AML-193 (cell line): ENCODE results near the gene CAMK2N1.
A peak's percentile ranks its signal among the peaks of the same experiment; 100 is the strongest.
"Not testable (repeated sequence)": the region's sequence is repeated elsewhere in the genome, so short reads cannot be mapped to it uniquely, and the experiment has no call there.

ENCODE experiments used
- DNase-seq, 2 experiments: peaks; one replicate each; lab custom pipeline; 2025; lab: John Stamatoyannopoulos, UW

Gene CAMK2N1

DNA sequence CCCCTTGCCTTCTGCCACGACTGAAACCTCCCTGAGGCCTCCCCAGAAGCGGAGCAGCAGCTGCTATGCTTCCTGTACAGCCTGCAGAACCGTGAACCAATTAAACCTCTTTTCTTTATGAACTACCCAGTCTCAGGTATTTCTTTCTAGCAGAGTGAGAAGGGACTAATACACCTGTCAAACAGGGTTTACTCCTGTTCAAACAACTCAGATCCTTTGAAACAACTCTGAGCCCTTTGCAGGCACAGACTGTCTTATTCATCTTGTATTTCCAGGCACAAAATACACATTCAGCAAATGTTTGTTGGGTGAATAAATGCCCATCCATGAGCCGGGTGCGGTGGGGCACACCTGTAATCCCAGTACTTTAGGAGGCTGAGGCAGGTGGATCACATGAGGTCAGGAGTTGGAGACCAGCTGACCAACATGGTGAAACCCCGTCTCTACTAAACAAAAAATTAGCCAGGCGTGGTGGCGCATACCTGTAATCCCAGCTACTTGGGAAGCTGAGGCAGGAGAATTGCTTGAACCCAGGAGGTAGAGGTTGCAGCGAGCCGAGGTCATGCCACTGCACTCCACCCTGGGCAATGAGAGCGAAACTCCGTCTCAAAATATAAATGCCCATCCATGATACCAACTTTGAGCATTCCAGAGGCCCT, 10.8 kb upstream of the CAMK2N1 start:
- not testable (repeated sequence) for DNase-seq

DNA sequence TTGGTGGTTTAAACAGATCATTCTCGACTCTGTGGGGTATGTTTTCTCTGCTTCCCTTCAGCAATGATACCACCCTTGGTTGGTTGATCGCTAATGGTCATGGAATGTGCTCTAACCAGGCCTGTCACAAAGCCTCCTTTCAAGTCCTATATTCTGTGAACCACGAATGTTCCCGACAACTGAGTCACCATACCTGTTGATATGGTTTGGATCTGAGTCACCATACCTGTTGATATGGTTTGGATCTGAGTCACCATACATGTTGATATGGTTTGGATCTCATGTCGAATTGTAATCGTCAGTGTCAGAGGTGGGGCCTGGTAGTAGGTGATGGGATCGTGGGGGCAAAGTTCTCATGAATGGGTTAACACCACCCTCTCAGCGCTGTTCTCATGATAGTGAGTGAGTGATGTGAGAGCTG, 10.2 kb upstream of the CAMK2N1 start:
- DNase-seq, result no peak

DNA sequence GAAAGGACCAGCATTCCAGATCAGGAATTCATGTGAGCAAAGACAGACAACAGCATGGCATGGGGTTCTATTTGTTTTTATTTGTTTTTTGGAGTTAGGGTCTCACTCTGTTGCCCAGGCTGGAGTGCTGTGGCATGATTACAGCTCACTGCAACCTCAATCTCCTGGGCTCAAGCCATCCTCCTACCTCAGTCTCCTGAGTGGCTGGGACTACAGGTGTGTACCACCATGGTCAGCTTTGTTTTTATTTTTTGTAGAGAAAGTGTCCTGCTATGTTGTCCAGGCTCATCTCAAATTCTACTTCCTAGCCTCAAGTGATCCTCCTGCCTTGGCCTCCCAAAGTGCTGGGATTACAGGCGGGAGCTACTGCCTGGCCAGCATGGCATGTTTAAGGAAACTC, 9.7 kb upstream of the CAMK2N1 start:
- DNase-seq, result no peak

DNA sequence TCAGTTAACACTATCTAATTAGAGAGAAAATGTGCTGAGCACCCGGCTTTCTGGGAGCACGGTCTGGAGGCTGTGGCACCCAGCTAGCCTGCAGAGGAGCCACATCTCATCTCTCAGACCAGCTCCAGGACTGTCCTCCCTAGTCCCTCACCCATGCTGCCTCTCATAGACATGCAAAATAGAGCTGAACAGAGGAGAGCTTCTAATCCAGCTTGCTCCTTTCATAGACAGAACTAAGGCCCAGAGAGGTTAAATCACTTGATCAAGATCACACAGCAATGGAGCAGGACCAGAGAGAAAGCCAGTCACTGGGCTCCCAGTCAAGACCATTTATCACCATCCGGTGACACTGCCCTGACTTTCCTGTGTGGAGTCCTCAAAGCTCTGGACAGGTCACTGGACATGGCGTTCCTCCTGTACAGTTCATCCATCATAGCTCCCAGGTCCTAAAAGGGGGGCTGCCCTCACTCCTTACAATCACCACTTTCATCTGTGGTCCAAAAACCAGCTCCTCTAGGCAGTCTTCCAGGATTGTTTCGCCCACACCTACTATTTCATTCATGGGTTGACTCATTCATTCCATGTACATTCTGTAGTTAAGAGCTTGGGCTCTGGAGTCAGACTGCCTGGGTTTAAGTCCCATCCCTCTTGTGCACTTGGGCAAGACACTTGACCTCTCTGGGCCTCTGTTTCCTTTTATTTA, 8.8 kb upstream of the CAMK2N1 start:
- DNase-seq, result no peak

DNA sequence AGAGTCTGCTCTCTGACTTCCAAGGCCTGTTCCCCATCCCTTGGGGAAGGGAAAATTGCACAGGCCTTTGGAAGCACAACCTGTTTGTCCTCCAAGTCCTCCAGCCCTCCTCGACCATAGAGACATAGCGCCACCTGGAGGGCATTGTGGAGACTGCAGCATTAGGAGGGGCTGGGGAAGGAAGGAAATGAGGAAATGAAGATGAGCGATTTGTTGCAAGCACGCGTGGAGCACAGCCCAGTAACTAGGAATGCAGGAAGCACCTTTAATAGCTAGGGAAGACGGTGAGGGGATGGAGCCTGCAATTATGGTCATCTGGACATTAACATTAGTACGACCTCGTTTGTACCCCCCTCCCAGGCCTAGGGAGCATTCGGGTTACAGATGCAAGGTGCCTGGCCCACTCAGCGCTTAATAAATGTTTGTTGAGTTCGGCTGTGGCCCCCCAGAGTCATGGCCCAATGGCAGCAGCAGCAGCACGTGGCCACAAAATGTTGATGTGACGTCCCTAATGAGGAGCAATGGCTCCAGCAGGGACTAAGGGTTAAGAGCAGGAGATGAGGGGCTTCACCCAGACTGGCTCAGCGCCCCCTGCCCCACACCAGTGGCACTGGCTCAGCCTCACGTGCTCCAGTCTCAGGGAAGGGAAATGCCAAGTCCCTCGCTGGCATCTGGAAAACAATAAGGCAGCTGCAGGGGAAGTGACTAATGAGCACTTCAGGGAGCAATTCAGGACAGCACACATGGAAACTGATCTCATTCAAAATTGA, 8.0 kb upstream of the CAMK2N1 start:
- DNase-seq, result peak; percentile 68 to 76

DNA sequence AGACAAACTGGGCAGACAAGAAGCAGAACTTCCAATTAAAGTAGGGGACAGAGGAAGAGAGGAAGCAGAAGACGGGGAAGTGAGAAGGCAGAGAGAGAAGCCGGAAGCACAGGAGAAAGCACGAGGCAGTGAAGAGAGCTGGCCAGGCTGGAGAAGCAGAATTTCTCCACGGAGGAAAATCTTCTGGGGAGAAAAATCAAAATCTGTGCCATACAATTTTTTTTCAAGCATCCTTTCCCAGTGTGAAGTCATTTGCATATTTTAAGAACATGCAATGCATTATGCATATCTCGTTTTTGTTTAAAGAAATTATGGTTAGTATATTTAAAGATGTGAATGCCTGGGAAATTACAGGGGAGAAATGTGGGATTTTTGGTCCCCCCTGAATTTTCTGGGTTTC, 7.3 kb upstream of the CAMK2N1 start:
- no peak for DNase-seq

DNA sequence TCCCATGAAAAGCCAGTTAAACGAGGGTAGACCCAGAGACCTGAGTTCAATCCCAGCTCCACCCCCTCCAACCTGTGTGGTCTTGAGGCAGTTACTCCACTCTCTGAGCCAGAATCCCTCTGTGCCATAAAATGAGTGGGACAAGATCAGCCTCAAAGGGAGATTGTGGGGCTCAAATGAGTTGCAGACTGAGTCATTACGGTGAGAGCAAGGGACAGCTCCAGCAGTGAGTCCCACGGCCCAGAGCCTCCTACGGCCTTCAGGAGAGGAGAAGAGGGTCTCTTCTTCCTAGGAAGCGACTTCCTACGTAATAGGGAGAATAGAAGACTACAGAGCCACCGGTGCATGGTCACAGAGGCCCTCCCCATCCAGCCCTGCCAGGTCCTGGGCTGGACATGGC, 6.7 kb upstream of the CAMK2N1 start:
- DNase-seq, result no peak

DNA sequence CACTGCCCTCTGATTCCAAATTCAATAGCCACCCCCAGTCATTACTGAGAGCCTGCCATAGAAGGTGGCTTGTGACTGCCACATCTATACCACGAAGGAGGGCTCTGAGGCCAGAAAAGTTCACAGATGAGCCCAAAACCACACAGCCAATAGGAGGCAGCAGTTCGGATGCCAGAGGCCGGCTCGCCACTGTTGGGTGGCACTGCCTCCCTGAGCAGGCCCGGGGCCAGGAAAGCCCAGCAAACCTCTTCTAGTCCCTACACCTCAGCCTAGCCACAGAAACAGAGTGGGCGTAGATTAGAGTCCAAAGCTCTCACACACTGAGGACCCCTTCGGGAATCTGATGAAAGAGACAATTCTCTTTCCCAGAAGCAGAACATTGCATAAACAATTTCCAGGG, 5.9 kb upstream of the CAMK2N1 start:
- no peak for DNase-seq

DNA sequence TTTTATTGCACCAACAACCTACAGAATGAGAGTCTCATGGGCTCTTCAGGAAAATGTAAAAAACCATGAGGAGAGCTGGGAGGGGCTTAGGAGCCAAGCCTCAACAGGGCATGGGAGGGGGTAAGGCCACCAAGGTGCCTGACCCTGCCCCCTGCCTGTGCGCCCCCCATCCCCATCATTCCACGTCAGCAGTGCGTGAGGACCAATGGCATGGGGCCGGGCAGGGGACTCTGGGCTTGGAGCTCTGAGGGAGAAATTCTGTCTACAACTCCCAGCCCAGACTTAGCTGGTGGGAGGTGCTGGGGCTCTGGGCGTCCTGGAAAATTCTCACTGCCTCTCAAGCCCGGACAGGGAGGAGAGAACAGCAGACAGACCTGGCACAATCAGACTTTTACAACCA, 5.2 kb upstream of the CAMK2N1 start:
- no peak for DNase-seq

DNA sequence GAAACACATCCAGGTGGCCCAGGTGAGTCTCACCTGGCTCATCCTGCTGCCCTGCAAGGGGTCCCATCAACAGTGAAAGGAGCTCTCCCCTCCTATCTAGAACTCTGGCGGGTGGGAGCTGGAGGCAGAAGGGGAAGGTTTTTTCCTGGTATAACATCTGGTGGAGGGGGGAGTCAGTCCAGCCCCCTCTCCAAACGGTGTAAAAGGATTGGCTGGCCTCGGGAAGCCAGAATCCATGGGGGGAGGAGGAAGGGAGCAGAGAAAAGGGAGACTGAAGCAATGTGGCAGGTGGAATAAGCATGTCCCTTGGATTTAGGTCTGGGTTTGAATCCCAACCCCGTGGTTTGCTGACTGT, 1.2 kb upstream of the CAMK2N1 start:
- no peak for DNase-seq

DNA sequence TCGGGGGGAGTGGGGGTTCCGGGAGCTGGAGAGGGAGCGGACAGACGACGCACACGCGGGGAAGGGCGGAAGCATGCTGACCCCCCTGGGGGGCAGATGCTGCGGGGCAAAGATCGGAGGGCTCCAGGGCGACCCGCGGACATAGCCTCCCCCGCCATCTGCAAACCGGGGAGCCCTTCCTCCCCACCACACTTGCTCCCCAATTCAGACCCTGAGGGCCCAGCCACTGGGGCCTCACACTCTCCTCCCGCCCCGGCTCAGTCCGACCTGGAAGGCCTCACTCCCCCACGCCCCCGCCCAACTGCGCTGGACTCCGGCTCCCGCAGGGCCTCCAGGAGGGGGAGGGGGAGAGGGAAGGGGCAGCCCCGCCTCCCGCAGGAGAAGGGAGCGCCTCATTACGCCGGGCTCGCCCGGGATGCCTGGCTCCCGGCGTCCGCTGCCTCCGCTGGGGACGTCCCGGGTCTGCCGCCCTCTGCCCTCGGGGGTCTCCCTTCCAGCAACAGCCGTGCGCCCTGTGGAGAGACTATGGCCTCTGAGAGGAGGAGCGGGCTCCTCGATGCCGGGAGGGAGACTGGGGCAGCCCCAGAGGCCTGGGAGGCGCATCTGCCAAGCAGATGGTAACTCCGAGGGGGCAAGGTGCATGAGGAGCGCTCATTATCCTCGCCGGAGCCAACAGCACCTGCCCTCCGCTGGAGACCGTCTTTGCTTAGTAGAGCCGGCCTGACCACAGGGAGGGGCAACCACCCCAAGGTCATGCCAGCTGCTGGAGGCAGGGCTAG, 636 bp upstream of the CAMK2N1 start:
- DNase-seq, result no peak

DNA sequence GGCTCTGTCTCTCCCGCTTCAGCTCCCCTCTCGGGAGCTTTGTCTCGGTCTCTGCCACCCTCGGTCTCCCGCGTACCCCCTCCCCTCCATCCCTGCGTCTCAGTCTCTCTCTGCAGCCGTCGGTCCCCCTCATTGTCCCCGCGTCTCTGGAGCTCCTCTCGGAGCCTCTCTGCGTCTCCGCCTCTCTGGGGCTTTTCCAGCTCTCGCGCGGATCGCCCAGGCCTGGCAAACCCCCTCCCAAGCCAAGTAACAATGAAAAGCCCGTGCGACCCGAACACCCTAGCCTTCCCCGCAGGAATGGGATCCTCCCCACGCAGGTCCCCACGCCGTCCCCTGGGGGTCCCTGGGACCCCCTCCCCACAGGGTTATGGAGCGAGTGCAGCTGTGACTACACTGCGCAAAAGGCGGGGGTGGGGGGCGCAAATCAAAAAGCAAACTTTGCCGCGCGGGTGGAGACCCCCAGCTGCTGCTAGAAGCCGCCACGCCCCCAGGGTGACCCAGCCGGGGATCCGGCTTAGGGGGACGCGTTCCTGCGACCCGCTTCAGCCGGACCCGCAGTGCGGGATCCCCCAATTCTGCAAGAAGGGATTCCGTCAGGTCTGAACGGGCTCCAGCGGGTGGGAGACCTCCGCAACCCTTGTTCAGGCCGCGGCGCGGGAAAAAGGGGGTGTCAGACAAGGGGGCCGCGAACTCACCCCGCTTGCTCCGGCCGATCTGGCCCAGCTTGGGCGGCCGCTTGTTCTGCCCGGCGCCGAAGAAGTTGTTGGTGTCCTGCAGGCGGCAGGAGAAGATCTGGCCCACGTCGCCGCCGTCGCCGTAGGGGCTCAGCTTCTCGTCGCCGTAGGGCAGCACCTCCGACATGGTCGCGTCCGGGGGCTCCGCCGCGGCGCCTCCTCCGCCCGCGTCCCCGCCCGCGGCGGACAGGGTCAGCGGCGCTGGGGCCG, 1.2 kb downstream of the CAMK2N1 start:
- DNase-seq, result no peak

DNA sequence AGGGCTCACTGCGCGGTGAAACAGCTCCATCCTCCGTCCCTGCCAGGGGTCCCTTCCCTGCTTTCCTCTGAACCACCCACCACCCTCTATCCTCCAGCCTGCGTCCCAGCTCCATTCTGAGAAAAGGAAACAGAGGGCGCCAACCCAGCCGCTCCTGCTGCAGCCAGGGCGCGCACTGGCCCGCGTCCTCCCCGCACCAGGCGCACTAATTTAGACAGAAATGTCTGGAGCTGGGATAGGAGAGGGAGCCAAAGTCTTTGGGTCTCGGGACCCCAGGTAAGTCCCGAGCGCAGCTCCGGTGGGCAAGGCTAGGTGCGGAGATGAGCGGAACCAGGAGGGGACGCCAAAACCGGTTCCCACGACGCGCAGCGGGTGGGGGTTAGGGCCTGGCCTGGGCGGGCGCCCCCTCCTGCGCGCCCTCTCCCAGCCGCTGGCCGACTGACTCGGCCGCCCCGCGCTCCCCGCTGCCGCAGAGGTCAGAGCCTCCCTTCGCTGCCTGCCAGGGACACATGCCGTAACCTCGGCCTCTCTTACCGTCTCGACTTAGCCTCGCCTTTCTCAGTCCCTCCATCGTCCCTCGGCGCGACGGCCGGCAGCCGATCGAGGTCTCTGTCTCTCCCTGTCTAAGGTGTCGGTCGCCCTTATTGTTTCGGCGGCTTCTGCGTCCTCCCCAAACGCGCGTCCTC, 2.0 kb downstream of the CAMK2N1 start:
- DNase-seq, result no peak

DNA sequence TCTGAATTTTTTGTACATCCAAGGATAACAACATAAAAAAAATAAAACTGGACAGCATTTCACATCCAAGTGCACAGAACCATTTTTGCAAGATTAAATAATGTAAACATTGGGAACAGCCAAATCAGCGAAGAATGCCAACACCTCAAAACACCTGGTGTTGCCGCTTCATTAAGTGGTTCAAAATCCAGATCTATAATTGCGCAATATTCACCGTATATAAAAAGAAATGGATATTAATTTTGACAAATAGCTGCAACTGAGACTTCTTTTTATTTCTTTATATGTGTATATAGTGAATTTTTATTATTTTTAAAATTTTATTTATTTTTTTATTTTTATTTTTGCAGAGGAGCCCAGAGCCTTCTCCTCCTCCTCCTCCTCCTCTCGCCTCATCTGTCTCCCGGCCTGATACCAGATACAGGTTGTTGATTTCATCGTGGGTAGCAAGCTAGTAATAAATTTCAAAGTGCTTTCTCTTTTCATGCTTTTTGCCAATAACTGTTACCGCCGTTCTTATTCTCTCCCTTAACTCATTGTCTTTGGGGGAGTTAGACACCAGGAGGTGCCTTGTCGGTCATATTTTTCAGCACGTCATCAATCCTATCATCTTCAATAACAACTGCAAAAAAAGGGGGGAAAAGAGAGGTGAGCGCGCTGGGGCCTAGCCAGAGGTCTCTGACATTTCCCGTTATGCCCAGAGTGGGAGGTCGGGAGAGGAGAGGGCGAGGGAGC, 2.7 kb downstream of the CAMK2N1 start:
- DNase-seq, result no peak

DNA sequence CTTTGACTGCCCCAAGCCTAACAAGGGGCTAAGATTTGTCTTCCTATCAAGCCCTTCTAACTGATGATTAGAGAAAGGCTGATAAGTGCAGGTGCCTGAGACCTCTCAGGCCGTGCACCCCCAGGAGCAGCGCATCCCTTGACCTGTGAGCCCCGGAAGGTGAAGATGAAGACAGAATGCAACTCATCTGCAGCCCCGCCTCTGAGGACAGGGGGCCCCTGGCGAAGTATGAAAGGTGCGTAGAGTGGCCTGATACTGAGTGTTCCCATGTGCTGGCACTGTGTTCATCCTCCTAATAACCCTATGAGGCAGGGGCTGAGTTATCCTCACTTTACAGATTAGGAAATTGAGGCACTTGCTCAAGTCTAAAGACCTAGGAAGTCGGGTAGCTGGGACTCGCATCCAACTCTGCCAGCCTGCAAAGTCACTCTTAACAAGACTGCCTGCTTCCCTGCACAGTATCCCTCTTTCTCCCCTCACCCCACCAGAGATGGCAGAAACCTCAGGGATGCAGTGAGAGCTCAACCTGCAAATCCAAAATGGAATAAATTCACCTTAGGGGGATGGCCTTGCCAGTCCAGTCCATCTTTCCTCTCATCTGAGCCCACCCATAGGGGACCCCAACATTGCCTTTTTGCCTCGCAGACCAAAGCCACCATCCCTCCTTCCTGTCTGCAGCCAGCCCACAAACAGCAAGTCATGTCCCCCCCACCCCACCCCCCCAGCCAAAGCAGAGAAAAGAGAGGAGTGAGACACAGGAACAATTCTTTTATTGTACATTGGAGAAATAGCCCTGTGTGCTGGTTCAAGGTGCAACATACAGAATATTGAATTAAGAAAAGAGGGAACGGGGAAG, 4.1 kb downstream of the CAMK2N1 start:
- DNase-seq, result no peak

DNA sequence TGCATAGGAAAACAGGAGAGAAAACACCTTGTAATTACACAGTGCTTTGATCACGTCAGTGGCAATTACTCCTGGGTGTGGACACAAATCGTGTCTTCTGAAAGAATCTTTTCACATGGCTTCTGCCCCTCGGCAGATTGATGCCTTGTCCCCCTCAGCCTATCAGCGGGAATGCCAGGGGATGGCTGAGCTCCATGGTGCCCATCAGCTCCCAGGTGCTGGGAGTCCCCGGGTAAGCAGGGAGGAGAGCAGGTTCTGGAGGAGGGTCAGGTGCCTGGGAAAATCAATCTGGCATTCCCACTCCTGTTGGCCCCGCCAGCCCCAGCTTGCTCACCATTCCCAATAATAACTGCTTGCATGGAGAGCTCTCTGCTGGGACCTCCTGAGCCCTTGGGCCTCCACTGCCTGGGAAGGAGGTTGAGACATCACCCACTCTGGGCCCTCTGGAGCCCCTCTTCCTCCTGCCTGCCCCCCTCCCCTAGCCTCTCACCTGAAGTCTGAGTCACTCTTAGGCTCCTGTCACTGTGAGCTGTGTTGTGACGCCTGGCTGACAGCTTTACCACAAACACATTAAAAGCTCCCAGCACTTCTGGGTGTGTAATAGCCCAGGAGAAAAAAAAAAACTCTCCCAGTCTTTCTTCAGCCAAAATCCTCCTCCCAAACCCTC, 4.9 kb downstream of the CAMK2N1 start:
- DNase-seq, result no peak

DNA sequence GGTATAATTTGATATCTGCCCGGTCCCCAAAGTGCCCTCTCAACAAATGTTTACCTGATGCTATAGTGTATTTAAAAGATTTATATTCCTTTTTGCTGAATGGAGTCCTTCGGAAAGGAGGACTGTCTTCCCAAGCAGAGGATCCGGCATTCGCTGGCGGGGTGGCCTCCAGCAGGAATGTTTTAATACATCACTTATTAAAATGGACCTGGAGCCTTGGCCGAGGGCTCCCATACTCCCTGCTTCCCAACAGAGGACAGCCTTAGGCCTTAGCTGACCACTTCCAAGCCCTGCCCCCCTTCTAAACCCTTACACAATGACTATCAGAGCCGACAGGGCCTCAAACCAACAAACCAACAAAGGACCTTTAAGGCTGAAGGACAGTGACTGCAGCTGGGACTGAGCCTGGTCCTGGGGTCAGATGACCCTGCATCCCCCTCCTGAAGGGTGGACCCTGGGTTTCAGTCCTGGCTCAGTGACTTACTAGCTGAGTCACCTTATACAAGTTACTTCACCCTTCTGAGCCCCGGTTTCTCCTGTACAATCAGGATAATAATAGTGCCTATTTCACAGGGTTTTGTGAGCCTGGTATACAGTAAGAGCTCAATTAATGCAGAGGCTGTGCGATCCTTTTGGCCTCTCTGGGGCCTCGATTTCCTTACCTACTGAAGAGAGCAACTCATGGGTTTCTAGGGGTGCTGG, 5.6 kb downstream of the CAMK2N1 start:
- no peak for DNase-seq

DNA sequence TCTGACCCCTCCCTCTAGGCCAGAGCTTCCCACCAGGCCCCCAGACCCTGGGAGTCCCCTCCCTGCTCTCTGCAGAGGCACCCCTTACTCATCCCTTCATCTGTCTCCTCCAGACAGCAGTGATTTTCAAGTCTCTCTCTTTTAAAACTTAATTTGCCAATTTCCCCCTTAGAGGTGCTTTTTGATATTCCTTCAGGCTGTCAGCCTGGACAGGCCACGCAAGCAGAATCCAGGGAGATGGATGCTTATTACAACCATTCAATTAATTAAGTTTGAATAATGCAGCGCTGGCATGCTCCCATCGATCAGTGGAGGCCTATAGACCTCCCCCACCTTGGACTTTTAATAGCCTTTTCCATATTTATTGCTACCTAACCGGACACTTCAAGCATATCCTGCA, 6.2 kb downstream of the CAMK2N1 start:
- DNase-seq, result no peak
